Measurements from ENCODE around the gene PALM.

DNA sequence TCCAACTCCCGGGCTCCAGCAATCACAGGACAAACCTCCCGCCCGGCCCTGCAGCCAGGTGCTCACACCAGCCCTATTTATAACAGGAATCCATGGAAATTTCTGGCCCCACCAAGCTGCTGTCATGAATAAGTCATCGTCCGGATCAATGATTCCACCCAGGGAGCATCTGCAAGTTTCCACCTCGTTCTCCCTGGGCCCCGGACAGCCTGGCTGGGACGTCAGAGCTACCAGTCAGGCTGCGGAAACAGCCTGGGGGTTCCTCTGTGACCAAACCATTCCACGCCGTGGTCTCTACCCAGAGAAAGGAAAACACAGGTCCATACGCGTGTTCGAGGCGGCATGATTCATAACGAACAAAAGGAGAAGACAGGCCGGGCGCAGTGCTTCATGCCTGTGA, 67.8 kb downstream of the PALM start:
- TF ChIP-seq EZH2 (optimal IDR thresholded peaks at IDR 0.05; ENCODE audit: low read depth, low read length) = no peak
- TF ChIP-seq, protein P1, sequence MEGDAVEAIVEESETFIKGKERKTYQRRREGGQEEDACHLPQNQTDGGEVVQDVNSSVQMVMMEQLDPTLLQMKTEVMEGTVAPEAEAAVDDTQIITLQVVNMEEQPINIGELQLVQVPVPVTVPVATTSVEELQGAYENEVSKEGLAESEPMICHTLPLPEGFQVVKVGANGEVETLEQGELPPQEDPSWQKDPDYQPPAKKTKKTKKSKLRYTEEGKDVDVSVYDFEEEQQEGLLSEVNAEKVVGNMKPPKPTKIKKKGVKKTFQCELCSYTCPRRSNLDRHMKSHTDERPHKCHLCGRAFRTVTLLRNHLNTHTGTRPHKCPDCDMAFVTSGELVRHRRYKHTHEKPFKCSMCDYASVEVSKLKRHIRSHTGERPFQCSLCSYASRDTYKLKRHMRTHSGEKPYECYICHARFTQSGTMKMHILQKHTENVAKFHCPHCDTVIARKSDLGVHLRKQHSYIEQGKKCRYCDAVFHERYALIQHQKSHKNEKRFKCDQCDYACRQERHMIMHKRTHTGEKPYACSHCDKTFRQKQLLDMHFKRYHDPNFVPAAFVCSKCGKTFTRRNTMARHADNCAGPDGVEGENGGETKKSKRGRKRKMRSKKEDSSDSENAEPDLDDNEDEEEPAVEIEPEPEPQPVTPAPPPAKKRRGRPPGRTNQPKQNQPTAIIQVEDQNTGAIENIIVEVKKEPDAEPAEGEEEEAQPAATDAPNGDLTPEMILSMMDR (IDR thresholded peaks at IDR 0.05; ENCODE audit: low read length) = no peak
